ENCODE data around the gene KIF3C. TPM values are rescaled to one million over a fixed set of nuclear protein-coding genes. Genes with fewer than 3 reads are reported as not detected.

KIF3C gene
- total RNA-seq, 2 donors from 2014 or later = 8.7 to 18.8 TPM

- H3K27me3 ChIP-seq (replicated peaks; ENCODE audit: insufficient read depth) = no peaks in the 10 kb centered on the region
- ATAC-seq (ENCODE audit: insufficient number of reproducible peaks, low FRiP score, low read depth) (no peak), DNase-seq (ENCODE audit: low spot score) (no peak)
- H3K4me1 ChIP-seq (ENCODE audit: control insufficient read depth in 1 of 2, low read depth in 2 of 2) = peaks cover 0 to 3% of the 10 kb centered on the region in 2 donors
- H3K9me3 ChIP-seq = no peaks in the 10 kb centered on the region
- no peak overlapping the region for H3K4me3 ChIP-seq
- no peaks in the 10 kb centered on the region for H3K36me3 ChIP-seq
- H3K27ac ChIP-seq = no peak overlapping the region
- TF ChIP-seq CTCF (IDR thresholded peaks at IDR 0.05) = no peak
These were observed 10.1 kb downstream of the KIF3C start for GRCh38 chr2:25972049-25972823.

GRCh38 chr2:25971596-25971995 is 10.7 kb downstream of the KIF3C start:
- Histone ChIP-seq H3K4me1 (ENCODE audit: control insufficient read depth in 1 of 2, low read depth in 2 of 2) (no peaks in the 10 kb centered on the region), H3K9me3 (no peaks in the 10 kb centered on the region), H3K36me3 (no peaks in the 10 kb centered on the region), H3K27me3 (replicated peaks; ENCODE audit: insufficient read depth) (no peaks in the 10 kb centered on the region), H3K4me3 (no peak overlapping the region), H3K27ac (no peak overlapping the region)
- ATAC-seq (ENCODE audit: insufficient number of reproducible peaks, low FRiP score, low read depth) (no peak), DNase-seq (ENCODE audit: low spot score) (no peak)
- TF ChIP-seq CTCF (IDR thresholded peaks at IDR 0.05) = no peak

- Histone ChIP-seq H3K27ac (no peak overlapping the region), H3K27me3 (replicated peaks; ENCODE audit: insufficient read depth) (no peaks in the 10 kb centered on the region), H3K4me3 (no peak overlapping the region), H3K9me3 (no peaks in the 10 kb centered on the region), H3K36me3 (no peaks in the 10 kb centered on the region), H3K4me1 (ENCODE audit: control insufficient read depth in 1 of 2, low read depth in 2 of 2) (no peaks in the 10 kb centered on the region)
- no peak for DNase-seq (ENCODE audit: low spot score)
- no peak for ATAC-seq (ENCODE audit: insufficient number of reproducible peaks, low FRiP score, low read depth)
- no peak for TF ChIP-seq CTCF (IDR thresholded peaks at IDR 0.05)
These were observed 15.6 kb downstream of the KIF3C start for GRCh38 chr2:25966531-25967270.

GRCh38 chr2:25964891-25965290 is 17.4 kb downstream of the KIF3C start:
- H3K36me3 ChIP-seq = no peaks in the 10 kb centered on the region
- DNase-seq (ENCODE audit: low spot score) = no peak
- no peak for ATAC-seq (ENCODE audit: insufficient number of reproducible peaks, low FRiP score, low read depth)
- no peaks in the 10 kb centered on the region for H3K9me3 ChIP-seq
- no peak overlapping the region for H3K4me3 ChIP-seq
- no peak for TF ChIP-seq CTCF (IDR thresholded peaks at IDR 0.05)
- H3K27ac ChIP-seq = no peak overlapping the region
- no peaks in the 10 kb centered on the region for H3K4me1 ChIP-seq (ENCODE audit: control insufficient read depth in 1 of 2, low read depth in 2 of 2)
- H3K27me3 ChIP-seq (replicated peaks; ENCODE audit: insufficient read depth) = no peaks in the 10 kb centered on the region

GRCh38 chr2:25960920-25961319 is 21.4 kb downstream of the KIF3C start:
- no peaks in the 10 kb centered on the region for H3K4me1 ChIP-seq (ENCODE audit: control insufficient read depth in 1 of 2, low read depth in 2 of 2)
- no peaks in the 10 kb centered on the region for H3K36me3 ChIP-seq
- no peak for TF ChIP-seq CTCF (IDR thresholded peaks at IDR 0.05)
- no peak for ATAC-seq (ENCODE audit: insufficient number of reproducible peaks, low FRiP score, low read depth)
- no peak overlapping the region for H3K4me3 ChIP-seq
- no peaks in the 10 kb centered on the region for H3K9me3 ChIP-seq
- no peaks in the 10 kb centered on the region for H3K27me3 ChIP-seq (replicated peaks; ENCODE audit: insufficient read depth)
- no peak overlapping the region for H3K27ac ChIP-seq
- no peak for DNase-seq (ENCODE audit: low spot score)

Data from thoracic aorta (tissue), 2 donors.